Thoracic aorta (tissue), 2 donors: ENCODE measurements around the gene ANKMY1. TPM values are rescaled to one million over a fixed set of nuclear protein-coding genes. Genes with fewer than 3 reads are reported as not detected.

Source experiments
- ATAC-seq: fragments of 150-250 bp; one replicate; pipeline ENCODE4 v1.8.0; 2017; ENCODE audit warnings: low read depth; ENCODE audit not compliant: insufficient number of reproducible peaks, low FRiP score
- DNase-seq: peaks from one replicate; pipeline ENCODE4 v3.0.0-alpha.2; 2020; ENCODE audit warnings: low spot score
- H3K27ac ChIP-seq, 2 donors: fragments of 200-600 bp; sonication (generic); 1 replicate in 1 of 2; 2 replicates in 1 of 2; pipeline ENCODE4 v1.5.1; 2016; ENCODE audit warnings: mild to moderate bottlenecking in 2 of 2, moderate library complexity in 2 of 2
- H3K27me3 ChIP-seq: fragments of 200-600 bp; sonication (generic); replicated peaks from 2 replicates; pipeline ENCODE4 v1.6.0; 2016; ENCODE audit warnings: mild to moderate bottlenecking; ENCODE audit not compliant: insufficient read depth
- H3K36me3 ChIP-seq: fragments of 200-600 bp; sonication (generic); one replicate; pipeline ENCODE4 v1.5.1; 2016
- H3K4me1 ChIP-seq, 2 donors: fragments of 200-600 bp; sonication (generic); 1 replicate in 1 of 2; 2 replicates in 1 of 2; pipeline versions ENCODE4 v1.5.1 to v1.6.0; 2016; ENCODE audit warnings: low read depth in 2 of 2, mild to moderate bottlenecking in 1 of 2; ENCODE audit not compliant: control insufficient read depth in 1 of 2
- H3K4me3 ChIP-seq: fragments of 200-600 bp; sonication (generic); 2 replicates; pipeline ENCODE4 v1.5.1; 2016; ENCODE audit warnings: mild to moderate bottlenecking
- H3K9me3 ChIP-seq: fragments of 200-600 bp; sonication (generic); 2 replicates; pipeline ENCODE4 v1.5.1; 2016
- total RNA-seq, 2 donors: library from RNA; depleted of rRNA; stranded (reverse); fragments of >200 nt; gene quantifications; one replicate each; pipeline versions ENCODE4 v1.1.0 to v1.2.3, GENCODE V29; 2016
- TF ChIP-seq, protein P1 (sequence below): fragments of 200-600 bp; sonication (generic); IDR thresholded peaks from one replicate; pipeline ENCODE4 v1.5.1; 2019; ENCODE audit warnings: antibody characterized with exemption

ANKMY1 gene
- total RNA-seq, 2 donors from 2014 or later: 20.0 to 44.8 TPM

DNA sequence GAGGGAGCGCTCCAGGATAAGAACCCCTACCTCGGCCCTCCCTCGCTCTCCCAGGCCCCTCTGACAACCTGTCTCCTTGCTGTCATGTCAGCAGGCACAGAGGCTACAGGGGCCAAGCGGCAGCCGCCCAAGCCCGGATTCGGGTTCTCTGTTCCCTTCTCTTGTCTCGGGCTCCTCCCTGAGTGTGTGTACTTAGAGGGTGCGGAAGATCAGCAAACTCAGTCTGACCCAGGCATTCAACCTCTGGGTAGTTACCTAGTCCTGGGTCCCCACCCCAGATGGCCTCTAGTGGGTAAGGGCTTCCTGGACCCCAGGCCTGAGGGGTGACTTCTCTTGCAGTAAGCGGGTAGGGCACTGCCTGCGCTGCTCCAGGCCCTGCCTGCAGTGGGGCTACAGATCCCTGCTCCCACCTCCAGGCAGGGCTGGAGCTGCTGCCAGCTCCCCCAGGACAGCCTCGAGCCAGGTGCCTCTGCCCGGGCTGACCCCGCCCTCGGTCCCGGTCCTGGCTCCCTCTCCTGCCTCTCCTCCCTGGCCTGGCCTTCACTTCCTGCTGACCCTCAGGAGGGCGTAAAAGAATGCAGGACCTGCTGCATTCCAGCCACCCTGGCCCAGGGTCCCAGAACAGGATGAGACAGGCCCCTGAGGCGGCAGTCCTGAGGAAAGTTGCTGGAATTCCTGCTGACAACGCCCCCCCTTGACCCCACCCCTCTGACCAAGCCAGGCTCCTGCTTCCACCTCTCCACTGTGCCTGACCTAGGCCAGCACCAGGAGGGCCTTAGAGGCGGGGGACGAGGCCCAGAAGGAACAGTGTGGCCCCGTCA lies 100.4 kb downstream of the ANKMY1 start:
- Histone ChIP-seq H3K9me3 (no peaks in the 10 kb centered on the region), H3K27me3 (no peaks in the 10 kb centered on the region), H3K4me3 (no peak overlapping the region), H3K36me3 (peaks cover 5% of the 10 kb centered on the region), H3K27ac (no peak overlapping the region), H3K4me1 (peaks cover 4 to 10% of the 10 kb centered on the region in 2 donors)
- no peak for ATAC-seq
- DNase-seq: no peak
- TF ChIP-seq, protein P1, sequence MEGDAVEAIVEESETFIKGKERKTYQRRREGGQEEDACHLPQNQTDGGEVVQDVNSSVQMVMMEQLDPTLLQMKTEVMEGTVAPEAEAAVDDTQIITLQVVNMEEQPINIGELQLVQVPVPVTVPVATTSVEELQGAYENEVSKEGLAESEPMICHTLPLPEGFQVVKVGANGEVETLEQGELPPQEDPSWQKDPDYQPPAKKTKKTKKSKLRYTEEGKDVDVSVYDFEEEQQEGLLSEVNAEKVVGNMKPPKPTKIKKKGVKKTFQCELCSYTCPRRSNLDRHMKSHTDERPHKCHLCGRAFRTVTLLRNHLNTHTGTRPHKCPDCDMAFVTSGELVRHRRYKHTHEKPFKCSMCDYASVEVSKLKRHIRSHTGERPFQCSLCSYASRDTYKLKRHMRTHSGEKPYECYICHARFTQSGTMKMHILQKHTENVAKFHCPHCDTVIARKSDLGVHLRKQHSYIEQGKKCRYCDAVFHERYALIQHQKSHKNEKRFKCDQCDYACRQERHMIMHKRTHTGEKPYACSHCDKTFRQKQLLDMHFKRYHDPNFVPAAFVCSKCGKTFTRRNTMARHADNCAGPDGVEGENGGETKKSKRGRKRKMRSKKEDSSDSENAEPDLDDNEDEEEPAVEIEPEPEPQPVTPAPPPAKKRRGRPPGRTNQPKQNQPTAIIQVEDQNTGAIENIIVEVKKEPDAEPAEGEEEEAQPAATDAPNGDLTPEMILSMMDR: no peak

DNA sequence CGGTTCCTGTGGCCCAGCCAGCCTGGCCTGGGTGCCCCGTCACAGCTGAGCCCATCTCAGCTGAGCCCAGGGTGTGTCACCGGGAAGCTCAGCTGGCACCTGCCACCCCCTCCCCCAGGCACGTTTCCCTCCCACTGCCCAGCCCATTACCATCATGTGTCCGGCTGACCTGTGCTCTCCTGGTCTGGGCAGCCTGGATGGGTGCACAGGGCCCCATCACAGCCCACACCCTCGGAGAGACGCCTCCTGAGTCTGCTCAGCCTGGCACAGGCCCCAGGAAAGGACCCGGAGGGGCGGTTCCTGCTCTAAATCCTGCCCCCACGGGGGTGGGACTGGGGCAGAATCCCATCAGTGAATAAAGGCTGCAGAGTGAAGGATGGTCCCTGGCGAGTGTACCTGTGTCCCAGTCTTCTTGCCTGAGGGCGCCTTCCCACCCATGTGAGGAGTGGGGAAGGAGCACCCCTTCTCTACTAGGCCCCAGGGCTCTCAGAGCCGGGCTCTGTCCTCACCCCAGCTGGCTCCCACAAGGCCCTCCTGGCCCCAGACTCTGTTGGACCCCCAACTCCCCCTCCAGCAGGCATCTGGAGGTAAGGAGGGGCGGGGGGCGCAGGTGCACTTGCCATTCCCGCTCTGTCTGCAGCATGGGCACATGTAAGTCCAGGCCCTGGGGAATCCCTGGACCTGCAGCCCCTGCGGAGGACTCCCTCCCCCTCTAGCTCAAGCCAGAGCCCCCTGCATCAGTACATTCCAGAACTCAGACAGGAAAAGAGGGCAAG lies 101.2 kb downstream of the ANKMY1 start:
- Histone ChIP-seq H3K27me3 (no peaks in the 10 kb centered on the region), H3K4me3 (no peak overlapping the region), H3K27ac (no peak overlapping the region), H3K4me1 (peaks cover 10 to 18% of the 10 kb centered on the region in 2 donors), H3K9me3 (no peaks in the 10 kb centered on the region), H3K36me3 (peaks cover 5% of the 10 kb centered on the region)
- ATAC-seq (no peak), DNase-seq (no peak)
- TF ChIP-seq, protein P1: no peak

DNA sequence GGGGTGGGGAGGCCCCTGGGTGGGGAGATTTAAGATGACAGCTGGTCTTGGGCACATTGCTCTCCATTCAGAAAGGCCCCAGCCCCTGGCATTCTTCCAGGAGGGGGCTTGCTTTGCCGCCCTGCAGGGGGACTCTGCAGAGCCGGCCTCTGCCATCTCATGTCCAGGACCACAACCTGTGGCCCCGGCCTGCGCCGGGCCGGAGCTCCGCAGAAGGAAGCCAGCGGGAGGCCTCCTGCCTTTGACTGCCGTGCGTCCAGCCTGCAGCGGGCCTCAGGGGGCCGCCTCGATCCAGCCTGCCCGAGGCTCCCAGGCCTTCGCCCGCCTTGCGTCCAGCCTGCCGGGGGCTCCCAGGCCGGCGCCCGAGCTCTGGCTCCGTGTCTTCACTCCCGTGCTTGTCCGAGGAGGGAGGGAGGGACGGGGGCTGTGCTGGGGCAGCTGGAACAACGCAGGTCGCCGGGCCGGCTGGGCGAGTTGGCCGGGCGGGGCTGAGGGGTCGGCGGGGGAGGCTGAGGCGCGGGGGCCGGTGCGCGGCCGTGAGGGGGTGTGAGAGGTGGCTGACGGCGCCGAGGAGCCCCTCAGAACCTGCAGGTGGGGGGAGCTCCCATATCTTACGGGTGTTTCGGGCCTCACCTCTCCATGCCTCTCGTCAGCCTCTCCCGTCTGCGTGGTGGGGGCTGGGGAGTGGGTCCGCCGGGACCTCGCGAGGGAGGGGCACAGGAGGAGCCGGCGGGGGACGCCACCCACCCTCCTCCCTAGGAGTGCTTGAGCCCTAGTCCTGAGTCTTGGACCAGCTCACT lies 101.9 kb downstream of the ANKMY1 start:
- no peak for DNase-seq
- Histone ChIP-seq H3K4me1 (peaks cover 13 to 26% of the 10 kb centered on the region in 2 donors), H3K27me3 (no peaks in the 10 kb centered on the region), H3K27ac (no peak overlapping the region), H3K4me3 (no peak overlapping the region), H3K9me3 (no peaks in the 10 kb centered on the region), H3K36me3 (no peaks in the 10 kb centered on the region)
- no peak for ATAC-seq
- TF ChIP-seq, protein P1: no peak

DNA sequence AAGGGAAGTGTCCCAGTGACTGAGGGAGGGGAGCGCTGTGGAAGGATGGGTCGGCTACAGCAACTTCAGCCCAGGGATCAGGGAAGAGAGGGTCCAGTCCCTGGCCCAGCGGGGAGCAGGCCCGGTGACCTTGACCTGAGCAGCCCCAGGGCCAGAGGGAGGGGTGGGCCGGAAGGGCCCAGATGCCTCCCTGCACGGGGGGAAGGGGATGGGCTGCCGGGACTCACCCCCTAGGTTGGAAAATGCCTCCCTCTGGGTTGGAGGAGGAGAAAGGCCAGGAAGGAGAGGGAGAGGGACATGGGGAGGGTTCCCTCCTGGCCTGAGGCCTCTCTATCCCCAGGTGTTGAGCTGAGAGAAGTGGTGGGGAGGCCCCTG lies 102.5 kb downstream of the ANKMY1 start:
- H3K4me3 ChIP-seq: no peak overlapping the region

More for the DNA sequence above, 102.5 kb downstream of the ANKMY1 start:
- Histone ChIP-seq H3K4me1 (peaks cover 13 to 31% of the 10 kb centered on the region in 2 donors), H3K9me3 (no peaks in the 10 kb centered on the region), H3K36me3 (no peaks in the 10 kb centered on the region), H3K27me3 (no peaks in the 10 kb centered on the region), H3K27ac (no peak overlapping the region)
- TF ChIP-seq, protein P1: no peak
- no peak for ATAC-seq
- no peak for DNase-seq
